Measurements from ENCODE around the gene ENTPD6.
"Not testable (repeated sequence)": the region's sequence is repeated elsewhere in the genome, so short reads cannot be mapped to it uniquely, and the experiment has no call there.

Gene ENTPD6

DNA sequence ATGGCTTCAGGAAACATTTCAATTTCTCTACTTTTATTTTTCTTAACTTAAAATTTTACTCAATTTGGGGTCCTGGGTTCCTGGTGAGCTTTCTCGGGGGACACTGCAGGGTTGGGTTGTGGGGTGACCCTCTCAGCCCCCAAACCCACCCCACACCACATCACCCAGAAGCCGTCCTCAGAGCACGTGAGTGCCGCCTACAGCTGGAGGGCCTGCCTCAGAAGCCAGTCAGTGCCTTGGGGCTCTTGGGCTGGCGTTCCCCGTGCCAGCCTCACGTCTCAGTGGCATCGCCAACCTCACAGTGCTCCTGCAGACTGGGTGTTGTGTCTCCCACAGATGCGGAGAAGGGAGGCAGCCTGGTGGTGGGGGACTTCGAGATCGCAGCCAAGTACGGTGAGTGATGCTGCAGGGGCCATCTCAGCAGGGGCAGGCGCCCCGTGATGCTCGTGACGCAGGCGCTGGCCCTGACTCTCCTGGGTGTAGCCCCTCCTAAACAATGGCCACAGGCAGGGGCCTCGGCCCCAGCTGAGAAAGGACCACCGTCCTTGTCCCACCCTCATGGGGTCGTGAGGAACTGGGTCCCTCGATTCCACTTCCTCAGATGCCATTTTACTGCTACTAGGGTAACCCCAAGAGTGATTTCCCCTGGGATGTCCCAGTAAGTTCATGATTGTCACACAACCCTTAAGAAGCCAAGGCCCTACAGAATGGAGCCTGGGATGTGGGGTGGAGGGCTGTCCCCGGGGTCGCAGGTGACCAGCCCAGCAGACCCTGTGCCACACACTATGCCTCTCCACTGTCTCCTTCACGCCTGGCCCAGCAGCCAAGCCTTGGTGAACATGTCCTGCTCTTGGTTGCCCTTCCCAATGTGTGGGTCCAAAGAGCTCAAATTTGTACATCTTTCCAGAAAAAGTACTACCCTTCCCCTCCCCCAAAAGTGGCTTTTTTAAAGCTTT is 28.5 kb downstream of the ENTPD6 start:
- no peak for DNase-seq (ENCODE audit: low read depth in 2 of 2)

DNA sequence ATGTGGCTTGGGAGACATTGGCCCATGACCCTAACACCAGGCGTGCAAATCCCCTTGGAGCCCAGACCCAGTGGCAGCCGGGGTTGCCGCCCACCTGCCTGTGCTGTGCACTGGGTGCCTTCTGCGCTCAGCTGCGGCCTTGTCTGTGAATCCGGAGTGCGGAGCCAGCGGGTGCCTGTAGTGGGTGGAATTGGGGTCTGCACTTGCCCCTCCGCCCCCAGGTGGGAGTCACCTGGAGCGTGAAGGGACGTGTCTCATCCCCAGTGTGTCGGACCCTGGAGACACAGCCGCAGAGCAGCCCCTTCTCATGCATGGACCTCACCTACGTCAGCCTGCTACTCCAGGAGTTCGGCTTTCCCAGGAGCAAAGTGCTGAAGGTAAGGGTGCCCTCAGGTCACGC is 29.4 kb downstream of the ENTPD6 start:
- no peak for DNase-seq (ENCODE audit: low read depth in 2 of 2)

GRCh38 chr20:25225642-25226432 is 30.3 kb downstream of the ENTPD6 start:
- DNase-seq (ENCODE audit: low read depth in 2 of 2): no peak

DNA sequence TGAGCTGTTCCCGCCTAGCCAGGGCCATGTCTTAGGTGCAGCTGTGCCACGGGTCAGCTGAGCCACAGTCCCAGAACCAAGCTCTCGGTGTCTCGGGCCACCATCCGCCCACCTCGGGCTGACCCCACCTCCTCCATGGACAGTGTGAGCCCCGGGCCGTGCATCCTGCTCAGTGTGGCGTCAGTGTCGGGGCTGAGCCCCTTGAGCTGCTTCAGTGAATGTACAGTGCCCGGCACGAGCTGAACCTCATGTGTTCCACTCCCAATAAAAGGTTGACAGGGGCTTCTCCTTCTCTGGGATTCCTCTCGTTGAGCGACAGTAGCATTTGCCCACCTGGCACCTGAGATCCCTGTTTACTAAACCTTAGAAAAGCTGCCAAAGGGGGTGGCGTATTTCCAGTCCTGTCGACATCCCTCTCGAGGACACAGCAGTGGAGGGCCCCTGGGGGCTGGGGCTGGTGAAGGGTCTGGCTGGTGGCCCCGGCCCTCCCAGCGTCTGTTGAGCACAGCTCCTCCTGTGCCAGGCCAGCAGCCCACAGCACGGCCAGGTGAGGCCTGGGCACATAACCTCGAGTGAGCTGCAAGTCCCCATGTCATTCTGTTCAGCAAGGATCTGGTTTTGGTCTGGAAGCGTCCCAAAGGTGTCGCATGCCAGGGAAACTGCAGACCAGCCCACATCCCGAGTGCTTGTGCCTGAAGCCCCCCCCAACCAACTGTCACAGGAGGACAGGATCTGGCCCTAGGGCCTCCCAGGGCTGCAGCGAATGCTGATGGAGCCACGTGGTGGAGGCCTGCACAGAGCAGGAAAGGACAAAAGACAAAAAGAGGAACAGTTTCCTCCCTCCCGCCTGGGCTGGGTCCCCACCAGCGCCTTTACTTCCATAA is 31.2 kb downstream of the ENTPD6 start:
- DNase-seq (ENCODE audit: low read depth in 2 of 2): no peak

- DNase-seq (ENCODE audit: low read depth in 2 of 2): no peak
Measured at GRCh38 chr20:25227317-25227831, 31.9 kb downstream of the ENTPD6 start.

GRCh38 chr20:25229486-25230165 is 34.1 kb downstream of the ENTPD6 start:
- DNase-seq (ENCODE audit: low read depth in 2 of 2): no peak

DNA sequence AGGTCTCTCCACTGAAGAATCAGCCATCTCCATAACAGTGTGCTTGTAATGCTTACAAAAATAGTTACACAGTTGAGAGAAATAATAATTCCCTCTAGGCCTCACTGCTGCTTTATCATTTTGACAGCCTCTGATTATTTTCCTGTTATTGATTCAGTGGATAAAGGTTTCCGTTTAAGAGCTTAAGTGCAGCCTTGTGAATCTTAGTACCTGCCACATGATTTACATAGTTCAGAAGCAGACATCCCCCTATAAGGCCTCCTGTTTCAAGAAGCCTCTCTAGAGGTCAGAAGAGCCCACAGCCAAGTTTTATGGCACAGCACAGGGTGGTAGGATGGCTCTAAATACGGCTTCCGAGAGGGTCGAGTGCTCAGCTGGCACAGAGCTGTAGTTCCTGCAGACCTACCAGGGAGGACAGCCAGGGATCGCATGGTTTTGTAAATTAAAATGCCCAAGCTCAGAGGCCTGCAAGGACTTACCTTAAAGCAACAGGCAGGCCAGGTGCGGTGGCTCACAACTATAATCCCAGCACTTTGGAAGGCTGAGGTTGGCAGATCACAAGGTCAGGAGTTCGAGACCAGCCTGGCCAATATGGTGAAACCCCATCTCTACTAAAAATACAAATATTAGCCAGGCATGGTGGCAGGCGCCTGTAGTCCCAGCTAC is 34.8 kb downstream of the ENTPD6 start:
- no peak for DNase-seq (ENCODE audit: low read depth in 2 of 2)

- DNase-seq (ENCODE audit: low read depth in 2 of 2): no peak
Measured at GRCh38 chr20:25233016-25233772, 37.7 kb downstream of the ENTPD6 start.

- not testable (repeated sequence) for DNase-seq (ENCODE audit: low read depth in 2 of 2)
Measured at GRCh38 chr20:25234009-25234849, 38.7 kb downstream of the ENTPD6 start.

- no peak for DNase-seq (ENCODE audit: low read depth in 2 of 2)
Measured at GRCh38 chr20:25236450-25237304, 41.2 kb downstream of the ENTPD6 start.

- no peak for DNase-seq (ENCODE audit: low read depth in 2 of 2)
Measured at GRCh38 chr20:25237610-25238318, 42.3 kb downstream of the ENTPD6 start.

- no peak for DNase-seq (ENCODE audit: low read depth in 2 of 2)
Measured at GRCh38 chr20:25238319-25239037, 43.0 kb downstream of the ENTPD6 start.

DNA sequence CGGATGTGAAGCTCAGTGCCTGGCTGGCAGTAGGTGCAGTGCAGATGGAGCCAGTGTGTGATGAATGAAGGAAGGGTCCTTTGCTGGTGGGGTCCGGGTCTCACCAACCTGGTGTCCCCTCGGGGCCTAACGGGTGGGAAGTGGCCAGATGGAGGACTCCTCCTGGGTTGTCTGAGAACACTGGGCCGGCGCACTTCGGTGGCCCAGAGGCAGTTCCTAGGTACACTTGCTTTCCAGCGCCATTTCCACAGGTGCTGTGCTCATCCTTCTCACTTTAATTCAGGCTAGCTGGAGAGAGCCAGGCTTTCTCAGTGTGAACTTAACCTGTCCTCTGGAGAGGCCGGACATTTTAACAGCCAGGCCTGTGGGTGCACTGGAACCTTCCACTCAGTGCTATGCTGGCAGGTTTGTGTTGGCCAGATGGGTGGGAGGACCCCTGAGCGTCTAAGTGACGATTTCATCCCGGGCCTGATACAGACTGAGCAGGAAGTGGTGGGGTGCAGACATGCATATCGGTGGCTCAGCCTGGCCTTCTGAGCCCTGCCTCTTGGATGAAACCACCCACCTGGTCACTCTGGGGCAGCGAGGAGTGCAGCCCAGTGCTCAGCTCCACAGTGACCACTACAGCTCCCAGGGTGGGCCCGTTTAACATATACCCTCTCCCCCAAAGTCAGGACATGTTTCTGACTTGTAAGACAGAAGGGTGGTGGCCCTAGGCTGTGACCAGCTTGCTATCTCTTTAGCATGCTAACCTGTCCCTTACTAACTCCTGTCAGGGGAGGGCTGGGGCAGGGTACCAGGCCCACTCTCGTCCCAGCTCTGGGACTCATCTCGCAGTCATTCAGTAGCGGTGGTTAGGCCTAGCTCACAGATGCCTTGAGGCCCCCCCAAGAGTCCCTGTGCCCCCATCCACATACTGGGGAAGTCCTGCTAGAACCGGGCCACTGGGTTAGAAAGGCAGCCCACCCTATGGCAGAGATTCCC is 44.2 kb downstream of the ENTPD6 start:
- no peak for DNase-seq (ENCODE audit: low read depth in 2 of 2)

DNA sequence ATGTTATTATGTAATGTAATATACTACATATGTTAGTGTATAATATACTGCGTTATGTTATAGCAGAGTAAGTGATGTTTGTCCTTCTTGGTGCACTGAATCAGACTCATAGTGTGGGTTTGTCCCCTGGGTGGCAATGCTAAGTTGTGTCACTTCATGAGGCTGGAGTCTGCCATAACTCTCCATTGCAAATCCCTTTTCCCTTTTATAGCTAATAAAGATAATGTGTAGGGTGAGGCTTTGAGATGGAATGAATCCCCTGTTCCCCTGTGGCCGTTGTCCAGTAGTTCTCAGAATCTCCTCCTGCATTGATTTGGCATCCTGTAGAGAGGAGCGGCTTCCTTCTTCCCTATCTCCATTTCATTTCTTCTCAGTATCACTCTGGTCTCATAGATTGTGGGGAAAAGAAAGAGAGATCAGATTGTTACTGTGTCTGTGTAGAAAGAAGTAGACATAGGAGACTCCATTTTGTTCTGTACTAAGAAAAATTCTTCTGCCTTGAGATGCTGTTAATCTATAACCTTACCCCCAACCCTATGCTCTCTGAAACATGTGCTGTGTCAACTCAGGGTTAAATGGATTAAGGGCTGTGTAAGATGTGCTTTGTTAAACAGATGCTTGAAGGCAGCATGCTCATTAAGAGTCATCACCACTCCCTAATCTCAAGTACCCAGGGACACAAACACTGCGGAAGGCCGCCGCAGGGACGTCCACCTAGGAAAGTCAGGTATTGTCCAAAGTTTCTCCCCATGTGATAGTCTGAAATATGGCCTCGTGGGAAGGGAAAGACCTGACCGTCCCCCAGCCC is 45.5 kb downstream of the ENTPD6 start:
- not testable (repeated sequence) for DNase-seq (ENCODE audit: low read depth in 2 of 2)

DNA sequence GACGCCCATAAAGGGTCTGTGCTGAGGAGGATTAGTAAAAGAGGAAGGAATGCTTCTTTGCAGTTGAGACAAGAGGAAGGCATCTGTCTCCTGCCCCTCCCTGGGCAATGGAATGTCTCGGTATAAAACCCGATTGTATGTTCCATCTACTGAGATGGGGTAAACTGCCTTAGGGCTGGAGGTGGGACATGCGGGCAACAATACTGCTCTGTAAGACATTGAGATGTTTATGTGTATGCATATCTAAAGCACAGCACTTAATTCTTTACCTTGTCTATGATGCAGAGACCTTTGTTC is 46.1 kb downstream of the ENTPD6 start:
- DNase-seq (ENCODE audit: low read depth in 2 of 2): not testable (repeated sequence)
